Kidney epithelial cell (primary cell): ENCODE data around the gene UGT1A4. TPM values are rescaled to one million over a fixed set of nuclear protein-coding genes. Genes with fewer than 3 reads are reported as not detected.

Experiments
- DNase-seq: peaks from one replicate; pipeline ENCODE4 v3.0.0-alpha.2; 2010; ENCODE audit warnings: low read depth
- H3K27me3 ChIP-seq: 2 replicates; pipeline ENCODE4 v1.6.0; 2011; ENCODE audit warnings: low read length; ENCODE audit not compliant: control insufficient read depth, insufficient read depth
- H3K36me3 ChIP-seq: 2 replicates; pipeline ENCODE4 v1.5.1; 2011; ENCODE audit warnings: low read length; ENCODE audit not compliant: control insufficient read depth, insufficient read depth
- H3K4me3 ChIP-seq: 2 replicates; pipeline ENCODE4 v1.5.1; 2011; ENCODE audit warnings: low read depth, mild to moderate bottlenecking, control low read depth, low read length
- CTCF ChIP-seq: IDR thresholded peaks from 2 replicates; pipeline ENCODE4 v1.5.1; 2011; ENCODE audit warnings: mild to moderate bottlenecking, moderate library complexity, low read length, control low read depth, inconsistent platforms; ENCODE audit not compliant: insufficient read depth, poor library complexity, severe bottlenecking
- total RNA-seq: library from RNA; depleted of rRNA; stranded (reverse); fragments of >200 nt; gene quantifications from 2 replicates; pipeline ENCODE4 v1.2.3, GENCODE V29; 2015

UGT1A4 gene
- total RNA-seq, 1 donor from 2014 or later: not detected

GRCh38 chr2:233708942-233709341 lies 9.6 kb upstream of the UGT1A4 start:
- no peaks in the 10 kb centered on the region for H3K27me3 ChIP-seq
- no peak for DNase-seq
- H3K36me3 ChIP-seq: no peaks in the 10 kb centered on the region
- no peak for TF ChIP-seq CTCF
- H3K4me3 ChIP-seq: no peak overlapping the region

- peak; percentile 19 for DNase-seq
- Histone ChIP-seq H3K36me3 (no peaks in the 10 kb centered on the region), H3K4me3 (no peak overlapping the region), H3K27me3 (no peaks in the 10 kb centered on the region)
- TF ChIP-seq CTCF: peak; percentile 92
Measured at GRCh38 chr2:233711312-233712008, 7.1 kb upstream of the UGT1A4 start.

GRCh38 chr2:233712611-233713261 lies 5.8 kb upstream of the UGT1A4 start, which contains the start of gene UGT1A5:
Gene UGT1A5 (plus strand): TSS chr2:233712907. CDS start chr2:233712992, 85 bp downstream.
- no peak for TF ChIP-seq CTCF
- no peaks in the 10 kb centered on the region for H3K36me3 ChIP-seq
- no peak within 1 kb of the TSS for H3K4me3 ChIP-seq
- DNase-seq: no peak
- H3K27me3 ChIP-seq: no peaks in the 10 kb centered on the region

- DNase-seq: no peak
- H3K36me3 ChIP-seq: no peaks in the 10 kb centered on the region
- no peak for TF ChIP-seq CTCF
Measured at GRCh38 chr2:233713262-233713615, 5.3 kb upstream of the UGT1A4 start.

GRCh38 chr2:233714121-233714520 lies 4.4 kb upstream of the UGT1A4 start:
- TF ChIP-seq CTCF: no peak
- H3K36me3 ChIP-seq: no peaks in the 10 kb centered on the region
- no peak for DNase-seq
- no peaks in the 10 kb centered on the region for H3K27me3 ChIP-seq
- H3K4me3 ChIP-seq: no peak overlapping the region

More at GRCh38 chr2:233713262-233713615, 5.3 kb upstream of the UGT1A4 start:
- H3K27me3 ChIP-seq: no peaks in the 10 kb centered on the region
- no peak overlapping the region for H3K4me3 ChIP-seq
